Measurements from ENCODE around the gene RAPGEF3.

Gene RAPGEF3

DNA sequence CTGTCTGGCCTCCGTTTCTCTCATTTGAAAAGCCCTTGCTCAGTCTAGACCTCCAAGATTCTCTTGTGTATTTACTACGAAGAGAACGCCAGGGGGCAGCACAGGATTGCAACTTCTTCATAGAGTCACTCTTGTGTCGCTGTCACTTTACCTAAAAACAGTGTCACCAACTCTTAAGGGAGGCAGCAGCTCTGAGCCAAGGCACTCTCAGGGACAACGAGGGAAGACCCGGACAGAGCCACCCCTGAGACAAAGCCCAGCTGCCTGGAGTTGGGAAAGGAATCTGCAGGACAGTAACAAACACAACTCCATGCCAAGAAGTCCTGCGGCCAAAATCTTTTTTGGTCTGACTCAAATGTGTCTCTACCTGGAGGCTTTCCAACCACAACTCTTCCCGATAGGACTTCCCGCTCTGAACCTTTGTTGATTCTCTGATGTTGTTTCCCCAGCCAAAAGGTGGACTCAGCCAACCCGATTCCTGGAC is 43.2 kb downstream of the RAPGEF3 start:
- H3K36me3 ChIP-seq (replicated peaks), result no peaks in the 10 kb centered on the region
- H3K27me3 ChIP-seq (replicated peaks), result no peaks in the 10 kb centered on the region
- TF ChIP-seq CTCF (IDR thresholded peaks at IDR 0.05; ENCODE audit: low read depth, low read length, missing control alignments), result peak; percentile 80
- no peak overlapping the region for H3K4me3 ChIP-seq (ENCODE audit: low read depth, low read length)
- H3K27ac ChIP-seq, result no peak overlapping the region
- peak; percentile 55 for DNase-seq
- in situ Hi-C loops (cut with HindIII; ENCODE audit: low pct_ligation_motif_present, low sequenced_read_pairs), result no loop called here

DNA sequence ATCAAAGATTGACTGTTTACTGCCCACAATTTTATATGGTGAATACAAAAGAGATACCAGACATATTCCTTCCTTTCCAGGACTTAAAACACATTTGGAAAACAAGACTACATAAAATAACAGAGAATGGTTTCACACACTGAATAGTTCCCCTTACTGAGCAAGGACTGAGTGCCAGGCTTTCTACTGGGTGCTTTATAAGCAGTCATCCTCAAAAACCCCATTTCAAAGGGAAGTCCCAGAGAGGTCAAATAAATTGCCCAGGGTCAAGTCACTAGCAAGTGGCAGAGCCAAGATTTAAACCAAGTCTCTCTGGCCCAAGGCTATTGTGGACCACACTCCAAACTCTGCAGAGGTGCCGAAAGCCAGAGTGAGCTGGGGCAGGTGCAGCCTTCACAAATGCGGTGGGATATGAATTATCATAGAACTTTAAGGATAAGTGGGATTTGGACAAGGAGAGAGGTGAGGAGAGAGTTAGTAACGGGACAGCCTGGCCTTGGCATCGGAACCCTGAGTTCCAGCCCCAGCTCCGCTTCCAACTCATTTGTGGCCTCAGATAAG is 43.8 kb downstream of the RAPGEF3 start:
- in situ Hi-C loops (cut with HindIII; ENCODE audit: low pct_ligation_motif_present, low sequenced_read_pairs), result no loop called here
- Histone ChIP-seq H3K4me3 (ENCODE audit: low read depth, low read length) (no peak overlapping the region), H3K27ac (no peak overlapping the region), H3K27me3 (replicated peaks) (no peaks in the 10 kb centered on the region), H3K36me3 (replicated peaks) (no peaks in the 10 kb centered on the region)
- no peak for TF ChIP-seq CTCF (IDR thresholded peaks at IDR 0.05; ENCODE audit: low read depth, low read length, missing control alignments)
- no peak for DNase-seq

GRCh38 chr12:47712171-47712570 is 46.5 kb downstream of the RAPGEF3 start:
- TF ChIP-seq CTCF (IDR thresholded peaks at IDR 0.05; ENCODE audit: low read depth, low read length, missing control alignments), result no peak
- Histone ChIP-seq H3K36me3 (replicated peaks) (no peaks in the 10 kb centered on the region), H3K4me3 (ENCODE audit: low read depth, low read length) (no peak overlapping the region), H3K27me3 (replicated peaks) (no peaks in the 10 kb centered on the region), H3K27ac (no peak overlapping the region)
- in situ Hi-C loops (cut with HindIII; ENCODE audit: low pct_ligation_motif_present, low sequenced_read_pairs), result no loop called here
- no peak for DNase-seq

DNA sequence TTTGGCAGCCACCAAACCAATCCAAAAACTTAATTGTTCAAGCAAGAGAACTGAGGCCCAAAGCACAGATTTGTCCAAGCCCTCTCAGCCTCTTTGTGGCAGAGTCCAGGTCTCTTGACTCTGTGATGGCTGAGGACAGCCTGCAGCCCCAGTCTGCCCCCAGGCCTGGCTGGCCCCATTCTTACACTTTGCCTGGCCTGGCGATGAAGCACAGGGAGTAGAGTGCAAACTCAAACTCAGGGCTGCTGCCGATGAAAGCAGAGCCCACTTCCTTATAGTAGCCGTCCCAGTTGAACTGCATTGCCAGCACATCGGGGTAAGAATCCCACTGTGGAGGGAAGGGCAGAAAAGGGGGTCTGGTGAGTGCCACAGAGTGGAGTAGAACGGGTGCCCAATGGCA is 47.2 kb downstream of the RAPGEF3 start:
- in situ Hi-C loops (cut with HindIII; ENCODE audit: low pct_ligation_motif_present, low sequenced_read_pairs), result no loop called here
- H3K27ac ChIP-seq, result no peak overlapping the region
- no peaks in the 10 kb centered on the region for H3K27me3 ChIP-seq (replicated peaks)
- no peak for DNase-seq
- no peaks in the 10 kb centered on the region for H3K36me3 ChIP-seq (replicated peaks)
- no peak overlapping the region for H3K4me3 ChIP-seq (ENCODE audit: low read depth, low read length)
- no peak for TF ChIP-seq CTCF (IDR thresholded peaks at IDR 0.05; ENCODE audit: low read depth, low read length, missing control alignments)

DNA sequence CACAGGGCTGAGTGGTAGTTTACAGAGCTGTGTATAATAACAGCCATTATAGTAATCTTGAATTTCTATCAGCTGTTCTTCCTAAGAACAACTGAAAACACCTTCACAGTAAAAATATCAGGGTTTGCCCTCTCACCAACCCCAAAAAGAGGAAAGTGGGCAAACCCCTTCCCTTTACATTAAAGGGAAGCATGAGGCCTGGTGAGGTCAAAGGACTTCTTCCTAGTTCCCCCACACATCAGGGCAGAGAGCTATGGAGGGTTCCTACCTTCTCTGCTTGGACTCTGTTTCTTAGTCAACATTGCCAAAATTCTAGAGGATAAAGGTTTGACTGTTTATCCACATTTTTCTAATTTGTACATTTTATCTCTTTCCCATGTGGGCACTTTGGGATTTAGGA is 48.4 kb downstream of the RAPGEF3 start:
- Histone ChIP-seq H3K27ac (no peak overlapping the region), H3K4me3 (ENCODE audit: low read depth, low read length) (no peak overlapping the region), H3K27me3 (replicated peaks) (no peaks in the 10 kb centered on the region), H3K36me3 (replicated peaks) (peaks cover 2% of the 10 kb centered on the region)
- TF ChIP-seq CTCF (IDR thresholded peaks at IDR 0.05; ENCODE audit: low read depth, low read length, missing control alignments), result no peak
- in situ Hi-C loops (cut with HindIII; ENCODE audit: low pct_ligation_motif_present, low sequenced_read_pairs), result no loop called here
- DNase-seq, result no peak

GRCh38 chr12:47709671-47710070 is 49.0 kb downstream of the RAPGEF3 start:
- no peak for DNase-seq
- in situ Hi-C loops (cut with HindIII; ENCODE audit: low pct_ligation_motif_present, low sequenced_read_pairs), result no loop called here
- Histone ChIP-seq H3K36me3 (replicated peaks) (peaks cover 2% of the 10 kb centered on the region), H3K4me3 (ENCODE audit: low read depth, low read length) (no peak overlapping the region), H3K27ac (no peak overlapping the region), H3K27me3 (replicated peaks) (no peaks in the 10 kb centered on the region)
- TF ChIP-seq CTCF (IDR thresholded peaks at IDR 0.05; ENCODE audit: low read depth, low read length, missing control alignments), result no peak

All from brain microvascular endothelial cell (primary cell).